ENCODE data around the gene MAGI2.

DNA sequence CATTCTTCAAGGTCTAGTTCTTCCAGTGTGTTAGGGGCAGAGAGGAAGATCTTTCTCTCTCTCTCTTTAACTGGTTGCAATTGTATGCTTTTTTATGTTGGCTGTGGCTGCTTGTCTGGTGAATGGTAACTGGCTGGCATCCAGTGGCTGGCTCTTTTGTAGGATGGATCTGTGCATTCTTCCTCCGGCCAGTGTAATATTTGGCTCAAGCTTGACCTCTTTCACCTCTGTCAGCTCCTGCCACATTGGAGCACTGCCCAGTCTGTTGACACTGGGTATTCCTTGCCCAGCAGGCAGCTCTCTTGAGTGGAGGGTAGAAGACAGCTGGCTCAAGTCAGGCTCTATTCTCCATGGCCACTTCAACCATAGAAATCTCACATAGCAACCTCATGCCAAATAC is 1126.6 kb downstream of the MAGI2 start:
- TF ChIP-seq, protein P1, sequence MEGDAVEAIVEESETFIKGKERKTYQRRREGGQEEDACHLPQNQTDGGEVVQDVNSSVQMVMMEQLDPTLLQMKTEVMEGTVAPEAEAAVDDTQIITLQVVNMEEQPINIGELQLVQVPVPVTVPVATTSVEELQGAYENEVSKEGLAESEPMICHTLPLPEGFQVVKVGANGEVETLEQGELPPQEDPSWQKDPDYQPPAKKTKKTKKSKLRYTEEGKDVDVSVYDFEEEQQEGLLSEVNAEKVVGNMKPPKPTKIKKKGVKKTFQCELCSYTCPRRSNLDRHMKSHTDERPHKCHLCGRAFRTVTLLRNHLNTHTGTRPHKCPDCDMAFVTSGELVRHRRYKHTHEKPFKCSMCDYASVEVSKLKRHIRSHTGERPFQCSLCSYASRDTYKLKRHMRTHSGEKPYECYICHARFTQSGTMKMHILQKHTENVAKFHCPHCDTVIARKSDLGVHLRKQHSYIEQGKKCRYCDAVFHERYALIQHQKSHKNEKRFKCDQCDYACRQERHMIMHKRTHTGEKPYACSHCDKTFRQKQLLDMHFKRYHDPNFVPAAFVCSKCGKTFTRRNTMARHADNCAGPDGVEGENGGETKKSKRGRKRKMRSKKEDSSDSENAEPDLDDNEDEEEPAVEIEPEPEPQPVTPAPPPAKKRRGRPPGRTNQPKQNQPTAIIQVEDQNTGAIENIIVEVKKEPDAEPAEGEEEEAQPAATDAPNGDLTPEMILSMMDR (IDR thresholded peaks at IDR 0.05 in 4 of 5, conservative IDR thresholded peaks at IDR 0.05 in 1 of 5): no peak
- no peak for TF ChIP-seq POLR2A (IDR thresholded peaks at IDR 0.05)
